ENCODE results near the gene LUC7L2.

- TF ChIP-seq, protein P1, sequence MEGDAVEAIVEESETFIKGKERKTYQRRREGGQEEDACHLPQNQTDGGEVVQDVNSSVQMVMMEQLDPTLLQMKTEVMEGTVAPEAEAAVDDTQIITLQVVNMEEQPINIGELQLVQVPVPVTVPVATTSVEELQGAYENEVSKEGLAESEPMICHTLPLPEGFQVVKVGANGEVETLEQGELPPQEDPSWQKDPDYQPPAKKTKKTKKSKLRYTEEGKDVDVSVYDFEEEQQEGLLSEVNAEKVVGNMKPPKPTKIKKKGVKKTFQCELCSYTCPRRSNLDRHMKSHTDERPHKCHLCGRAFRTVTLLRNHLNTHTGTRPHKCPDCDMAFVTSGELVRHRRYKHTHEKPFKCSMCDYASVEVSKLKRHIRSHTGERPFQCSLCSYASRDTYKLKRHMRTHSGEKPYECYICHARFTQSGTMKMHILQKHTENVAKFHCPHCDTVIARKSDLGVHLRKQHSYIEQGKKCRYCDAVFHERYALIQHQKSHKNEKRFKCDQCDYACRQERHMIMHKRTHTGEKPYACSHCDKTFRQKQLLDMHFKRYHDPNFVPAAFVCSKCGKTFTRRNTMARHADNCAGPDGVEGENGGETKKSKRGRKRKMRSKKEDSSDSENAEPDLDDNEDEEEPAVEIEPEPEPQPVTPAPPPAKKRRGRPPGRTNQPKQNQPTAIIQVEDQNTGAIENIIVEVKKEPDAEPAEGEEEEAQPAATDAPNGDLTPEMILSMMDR (IDR thresholded peaks at IDR 0.05), result no peak
- no peak for TF ChIP-seq NFYB (CRISPR knock-in tag; conservative IDR thresholded peaks at IDR 0.05; ENCODE audit: low read depth)
- TF ChIP-seq, protein P2, sequence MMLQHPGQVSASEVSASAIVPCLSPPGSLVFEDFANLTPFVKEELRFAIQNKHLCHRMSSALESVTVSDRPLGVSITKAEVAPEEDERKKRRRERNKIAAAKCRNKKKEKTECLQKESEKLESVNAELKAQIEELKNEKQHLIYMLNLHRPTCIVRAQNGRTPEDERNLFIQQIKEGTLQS (CRISPR knock-in tag; conservative IDR thresholded peaks at IDR 0.05), result no peak
- TF ChIP-seq ZNF423 (CRISPR knock-in tag; IDR thresholded peaks at IDR 0.05), result no peak
- no peak for TF ChIP-seq E2F1 (CRISPR knock-in tag; IDR thresholded peaks at IDR 0.05)
- no peak for TF ChIP-seq ELF4 (CRISPR knock-in tag; IDR thresholded peaks at IDR 0.05; ENCODE audit: low read depth)
- TF ChIP-seq GABPB1 (CRISPR knock-in tag; IDR thresholded peaks at IDR 0.05), result no peak
- no peak for TF ChIP-seq ZNF416 (CRISPR knock-in tag; IDR thresholded peaks at IDR 0.05)
- TF ChIP-seq ZNF512 (CRISPR knock-in tag; IDR thresholded peaks at IDR 0.05; ENCODE audit: borderline replicate concordance), result no peak
- TF ChIP-seq ZNF138 (CRISPR knock-in tag; conservative IDR thresholded peaks at IDR 0.05), result no peak
- no peak for TF ChIP-seq ZSCAN18 (CRISPR knock-in tag; IDR thresholded peaks at IDR 0.05)
Observed at GRCh38 chr7:139446051-139446890, 86.6 kb downstream of the LUC7L2 start.
